NB4 (cell line): ENCODE measurements around the gene SPATA2.

ENCODE experiments used
- DNase-seq: peaks from one replicate; pipeline ENCODE4 v3.0.0; 2010; ENCODE audit warnings: low read depth
- H3K4me3 ChIP-seq: one replicate; pipeline ENCODE4 v1.5.1; 2011; ENCODE audit warnings: mild to moderate bottlenecking, low read depth, low read length, moderate library complexity
- CTCF ChIP-seq: IDR thresholded peaks from one replicate; pipeline ENCODE4 v1.5.1; 2012; ENCODE audit warnings: low read depth, low read length
- MAX ChIP-seq: IDR thresholded peaks from 2 replicates; pipeline ENCODE4 v1.6.1; 2011; ENCODE audit warnings: low read depth, low read length
- MYC ChIP-seq: IDR thresholded peaks from 2 replicates; pipeline ENCODE4 v1.6.1; 2011; ENCODE audit warnings: low read depth, low read length
- POLR2A ChIP-seq: IDR thresholded peaks from 2 replicates; pipeline ENCODE4 v1.6.1; 2011; ENCODE audit warnings: mild to moderate bottlenecking; ENCODE audit not compliant: insufficient read length; ENCODE audit errors: extremely low read depth

The SPATA2 gene

GRCh38 chr20:49868964-49869363, 46.4 kb downstream of the SPATA2 start:
- no peak for DNase-seq
- H3K4me3 ChIP-seq: no peak overlapping the region
- TF ChIP-seq MYC (no peak), POLR2A (no peak), CTCF (no peak), MAX (no peak)

GRCh38 chr20:49868538-49868937, 46.8 kb downstream of the SPATA2 start:
- no peak for TF ChIP-seq MYC
- TF ChIP-seq MAX: no peak
- no peak for TF ChIP-seq CTCF
- TF ChIP-seq POLR2A: no peak
- no peak overlapping the region for H3K4me3 ChIP-seq
- DNase-seq: peak; percentile 65

- peak; percentile 35 for DNase-seq
- no peak overlapping the region for H3K4me3 ChIP-seq
- no peak for TF ChIP-seq MYC
- TF ChIP-seq MAX: no peak
- TF ChIP-seq CTCF: no peak
- no peak for TF ChIP-seq POLR2A
Measured at GRCh38 chr20:49867453-49868215, 47.7 kb downstream of the SPATA2 start.

GRCh38 chr20:49866051-49866450, 49.3 kb downstream of the SPATA2 start:
- DNase-seq: no peak
- no peak overlapping the region for H3K4me3 ChIP-seq
- TF ChIP-seq MAX (no peak), CTCF (no peak), POLR2A (no peak), MYC (no peak)

GRCh38 chr20:49865559-49865958, 49.8 kb downstream of the SPATA2 start:
- no peak overlapping the region for H3K4me3 ChIP-seq
- DNase-seq: no peak

More at GRCh38 chr20:49865559-49865958, 49.8 kb downstream of the SPATA2 start:
- no peak for TF ChIP-seq CTCF
- TF ChIP-seq MAX: no peak
- no peak for TF ChIP-seq POLR2A
